Ovary (tissue), 9 donors: ENCODE measurements around the gene SPINK1. TPM values are rescaled to one million over a fixed set of nuclear protein-coding genes. Genes with fewer than 3 reads are reported as not detected.
A peak's percentile ranks its signal among the peaks of the same experiment; 100 is the strongest.

Experiments
- DNase-seq, 5 donors: peaks; one replicate each; pipeline ENCODE4 v3.0.0-alpha.2; 2019 to 2020
- H3K27ac ChIP-seq, 2 donors: fragments of 200-600 bp; one replicate each; pipeline versions ENCODE4 v1.5.1 to v1.8.0; 2019 to 2022
- H3K27me3 ChIP-seq: fragments of 200-600 bp; one replicate; pipeline ENCODE4 v1.8.0; 2022
- H3K36me3 ChIP-seq: fragments of 200-600 bp; sonication (generic); one replicate; pipeline ENCODE4 v1.5.1; 2019
- H3K4me1 ChIP-seq: one replicate; pipeline ENCODE4 v1.8.1; 2013; ENCODE audit warnings: mild to moderate bottlenecking, moderate library complexity; ENCODE audit not compliant: insufficient read depth
- H3K4me3 ChIP-seq: fragments of 200-600 bp; sonication (generic); one replicate; pipeline ENCODE4 v1.5.1; 2017
- H3K9me3 ChIP-seq, 2 donors: fragments of 200-600 bp in 1 of 2; sonication (generic) in 1 of 2; one replicate each; pipeline versions ENCODE4 v1.5.1 to v1.8.1; 2013 to 2019; ENCODE audit warnings: mild to moderate bottlenecking in 1 of 2, moderate library complexity in 1 of 2
- CTCF ChIP-seq, 3 donors: fragments of 450-650 bp in 2 of 3; fragments of 200-600 bp in 1 of 3; IDR thresholded peaks; one replicate each; pipeline versions ENCODE4 v1.5.1 to v1.8.0; 2016 to 2022; ENCODE audit warnings: antibody characterized with exemption in 3 of 3, mild to moderate bottlenecking in 1 of 3
- EP300 ChIP-seq: sonication (generic); formaldehyde crosslinking; IDR thresholded peaks from one replicate; pipeline ENCODE4 v1.6.1; 2017; ENCODE audit warnings: antibody characterized with exemption
- POLR2A ChIP-seq: fragments of 450-650 bp; IDR thresholded peaks from one replicate; pipeline ENCODE4 v1.6.1; 2017; ENCODE audit warnings: antibody characterized with exemption, mild to moderate bottlenecking, moderate library complexity
- WGBS, 3 donors: extraction: QIAGEN DNeasy Blood & Tissue Kit in 1 of 3; methylation state at CpG; one replicate each; pipeline versions ENCODE4 v1.1.5 to v1.1.7; 2013 to 2017; 5-methylcytosine and 5-hydroxymethylcytosine counted together
- intact Hi-C, 4 donors: fragments of 100-400 bp; cut with DNase I; formaldehyde crosslinking; loops; one replicate each; pipeline versions ENCODE4 v1.11.0 to v1.15.1; 2022 to 2023
- polyA plus RNA-seq, 2 donors: library from polyadenylated mRNA; stranded (reverse); fragments of 200-250 nt in 1 of 2; fragments of 350-450 nt in 1 of 2; fragmentation: Illumina TruSeq in 1 of 2; extraction: RNeasy Lipid Tissue Mini Kit (QIAGEN cat#74804) in 1 of 2; gene quantifications; one replicate each; pipeline ENCODE4 v1.2.3, GENCODE V29; 2013 to 2014
- total RNA-seq, 7 donors: library from RNA; depleted of rRNA in 2 of 7; stranded (reverse); fragments of >200 nt in 2 of 7; fragmentation: NEBNext Ultra II Directional in 3 of 7; extraction: Animal tissue kit (Norgen Biotek cat#: 25700) in 3 of 7; gene quantifications; one replicate each; pipeline versions ENCODE4 v1.1.0 to v1.2.4, GENCODE V29; 2016 to 2023
- donor health status: DM: no; HTN: no; CAD: no; lungs with moderate emphysema.
- donor health status: DM: no; HTN: no; CAD: no.
- donor health status: Bipolar disorder and iron deficiency.
- donor health status: DM: yes; HTN: yes; CAD: no.
- donor health status: DM: no; HTN: no; CAD: no.
- donor health status: DM: yes; HTN: yes; CAD: no.

Gene SPINK1
- total and polyA plus RNA-seq, 9 donors, result 13.1 to 24.2 TPM; not detected in 7

GRCh38 chr5:147857302-147858129, 26.0 kb upstream of the SPINK1 start:
- peak; percentile 11 to 50 (median 29) for DNase-seq
- TF ChIP-seq POLR2A (no peak), CTCF (IDR thresholded peaks at IDR 0.05) (peak in 2 of 3 donors; percentile 24 to 50)
- 1% methylated on average over 2 of the region's 2 CpGs for WGBS, 3 donors
- H3K36me3 ChIP-seq, result no peaks in the 10 kb centered on the region
- H3K27me3 ChIP-seq, result no peaks in the 10 kb centered on the region
- no peak overlapping the region for H3K27ac ChIP-seq
- no peaks in the 10 kb centered on the region for H3K9me3 ChIP-seq
- intact Hi-C loops, result no loop called here
- H3K4me3 ChIP-seq, result no peak overlapping the region
- no peaks in the 10 kb centered on the region for H3K4me1 ChIP-seq

GRCh38 chr5:147856801-147857200, 25.3 kb upstream of the SPINK1 start:
- H3K4me3 ChIP-seq, result no peak overlapping the region
- H3K27me3 ChIP-seq, result no peaks in the 10 kb centered on the region
- H3K9me3 ChIP-seq, result no peaks in the 10 kb centered on the region
- H3K36me3 ChIP-seq, result no peaks in the 10 kb centered on the region
- H3K27ac ChIP-seq, result no peak overlapping the region
- DNase-seq, result no peak
- TF ChIP-seq EP300 (no peak), CTCF (IDR thresholded peaks at IDR 0.05) (no peak), POLR2A (no peak)
- H3K4me1 ChIP-seq, result no peaks in the 10 kb centered on the region
- intact Hi-C loops, result no loop called here

GRCh38 chr5:147855774-147856069, 24.3 kb upstream of the SPINK1 start:
- Histone ChIP-seq H3K27me3 (no peaks in the 10 kb centered on the region), H3K27ac (no peak overlapping the region), H3K9me3 (no peaks in the 10 kb centered on the region), H3K4me3 (no peak overlapping the region), H3K36me3 (no peaks in the 10 kb centered on the region), H3K4me1 (no peaks in the 10 kb centered on the region)
- WGBS, 3 donors, result 43 to 49% (median 49%) methylated on average over 4 of the region's 4 CpGs
- DNase-seq, result no peak
- TF ChIP-seq CTCF (IDR thresholded peaks at IDR 0.05), result no peak
- no peak for TF ChIP-seq POLR2A
- TF ChIP-seq EP300, result no peak
- intact Hi-C loops, result no loop called here

- no peaks in the 10 kb centered on the region for H3K27me3 ChIP-seq
- no peak overlapping the region for H3K4me3 ChIP-seq
- H3K27ac ChIP-seq, result no peak overlapping the region
- 65 to 70% (median 67%) methylated on average over 11 of the region's 11 CpGs for WGBS, 3 donors
- intact Hi-C loops, result no loop called here
- TF ChIP-seq CTCF (IDR thresholded peaks at IDR 0.05), result no peak
- TF ChIP-seq EP300, result no peak
- TF ChIP-seq POLR2A, result no peak
- DNase-seq, result no peak
- no peaks in the 10 kb centered on the region for H3K4me1 ChIP-seq
- H3K9me3 ChIP-seq, result no peaks in the 10 kb centered on the region
- no peaks in the 10 kb centered on the region for H3K36me3 ChIP-seq
These were observed 23.7 kb upstream of the SPINK1 start for GRCh38 chr5:147854894-147855773.
